Measurements from ENCODE around the gene DEAF1. TPM values are rescaled to one million over a fixed set of nuclear protein-coding genes. Genes with fewer than 3 reads are reported as not detected.

The DEAF1 gene
- total and polyA plus RNA-seq, 2 of the 13 experiments (the other 11 are each of a cell fraction or from before 2014, with no cell fraction given) = 22.3 to 29.6 TPM

DNA sequence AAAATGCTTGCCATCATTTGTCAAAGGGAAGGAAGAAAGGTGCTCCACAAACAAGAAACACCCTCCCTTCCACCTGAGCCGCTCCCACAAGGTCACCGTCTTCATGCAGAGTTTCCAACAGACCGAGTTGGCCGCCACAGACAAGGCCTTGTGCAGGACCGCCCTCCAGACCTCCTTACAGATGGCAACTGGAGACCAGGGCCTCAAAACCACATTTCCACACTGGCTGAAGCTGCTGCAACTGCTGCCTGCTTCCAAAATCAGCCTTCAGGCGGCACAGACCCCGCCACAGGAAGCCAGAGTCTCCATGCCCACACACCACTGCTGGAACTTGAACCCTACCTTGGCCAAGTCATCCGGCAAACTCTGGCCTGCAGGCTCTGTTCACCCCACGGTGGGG lies 6.3 kb downstream of the DEAF1 start:
- H2AFZ ChIP-seq (ENCODE audit: low read length) = no peak overlapping the region
- H3K9me3 ChIP-seq (ENCODE audit: low read length) = no peaks in the 10 kb centered on the region
- H3K36me3 ChIP-seq (replicated peaks in 1 of 2; ENCODE audit: control insufficient read depth in 1 of 2, insufficient read depth in 2 of 2, low read length in 2 of 2) = peaks cover 28 to 66% of the 10 kb centered on the region in 2 experiments
- DNase-seq (ENCODE audit: low spot score) (no peak), FAIRE-seq (no peak), ATAC-seq (no peak)
- peaks cover 29% of the 10 kb centered on the region for H3K79me2 ChIP-seq (ENCODE audit: insufficient read depth, low read length)
- in situ Hi-C loops (cut with HindIII; ENCODE audit: extremely low pct_ligation_motif_present, low pct_unique_long_range_greater_than_20kb) (no loop called here), intact Hi-C loops (cut with micrococcal nuclease; ENCODE audit: unreplicated experiment) (no loop called here)
- BruUV-seq (replicated peaks) = no TSS peak
- H3K27ac ChIP-seq (ENCODE audit: extremely low read length, insufficient read depth, low read length) = no peak overlapping the region
- H3K4me3 ChIP-seq (replicated peaks in 1 of 3; ENCODE audit: insufficient read depth in 1 of 3, low read depth in 2 of 3, low read length in 3 of 3) = no peak overlapping the region
- no peaks in the 10 kb centered on the region; the same call in 1 of the 2 replicates for H4K20me1 ChIP-seq (ENCODE audit: insufficient read depth, low read length)
- no peak for TF ChIP-seq ATF3 (CRISPR knock-in tag; IDR thresholded peaks at IDR 0.05)
- no peak for TF ChIP-seq ZNF570 (CRISPR knock-in tag; IDR thresholded peaks at IDR 0.05; ENCODE audit: borderline replicate concordance)
- TF ChIP-seq AGO2 (optimal IDR thresholded peaks at IDR 0.05; ENCODE audit: low read depth, low read length) = peak; percentile 36
- TF ChIP-seq TERF1 (CRISPR knock-in tag; IDR thresholded peaks at IDR 0.05) = no peak
- no peak for TF ChIP-seq ISL2 (CRISPR knock-in tag; IDR thresholded peaks at IDR 0.05)
- 93% methylated on average over 6 of the region's 9 CpGs for WGBS (ENCODE audit: low lambda C conversion rate)
- peaks cover 20% of the 10 kb centered on the region for H3K4me1 ChIP-seq (ENCODE audit: insufficient read depth, low read length)
- no peak overlapping the region for H3K4me2 ChIP-seq (ENCODE audit: low read depth, low read length)
- ChIA-PET CTCF (ENCODE audit: low intra/inter-chr PET ratio, low total read pairs) (no interaction called here), POLR2A (no interaction called here)
- no peak overlapping the region for H3K9ac ChIP-seq (ENCODE audit: insufficient read depth, low read depth, low read length)
- no peaks in the 10 kb centered on the region; a peak in 1 of 5 replicates for H3K27me3 ChIP-seq (ENCODE audit: control insufficient read depth in 1 of 2, insufficient read depth in 2 of 2, low read length in 2 of 2)

DNA sequence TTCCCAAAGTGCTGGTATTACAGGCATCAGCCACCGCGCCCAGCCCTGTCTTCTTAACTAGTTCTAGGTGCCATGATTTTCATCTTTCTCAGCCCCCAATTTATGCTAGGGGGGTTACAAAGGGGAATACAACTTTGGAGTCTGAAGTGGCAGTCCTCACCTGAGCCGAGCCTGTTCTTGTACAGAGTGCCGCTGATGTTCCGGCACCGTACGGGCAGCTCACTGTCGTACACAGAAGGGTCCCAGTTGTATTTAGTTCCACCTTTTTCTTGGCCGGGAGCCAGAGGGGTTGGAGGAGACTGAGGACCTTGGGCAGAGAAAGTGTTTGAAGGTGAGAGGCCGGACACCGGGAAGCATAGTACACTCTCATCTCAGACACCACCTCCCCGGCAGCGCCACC lies 7.3 kb downstream of the DEAF1 start:
- no peak overlapping the region for H3K4me2 ChIP-seq (ENCODE audit: low read depth, low read length)
- ATAC-seq = no peak
- H3K9me3 ChIP-seq (ENCODE audit: low read length) = no peaks in the 10 kb centered on the region
- no peak overlapping the region for H3K27ac ChIP-seq (ENCODE audit: extremely low read length, insufficient read depth, low read length)
- 95% methylated on average over 13 of the region's 13 CpGs for WGBS (ENCODE audit: low lambda C conversion rate)
- peaks cover 30 to 76% of the 10 kb centered on the region in 2 experiments for H3K36me3 ChIP-seq (replicated peaks in 1 of 2; ENCODE audit: control insufficient read depth in 1 of 2, insufficient read depth in 2 of 2, low read length in 2 of 2)
- peaks cover 11% of the 10 kb centered on the region for H3K4me1 ChIP-seq (ENCODE audit: insufficient read depth, low read length)
- no peak overlapping the region for H3K4me3 ChIP-seq (replicated peaks in 1 of 3; ENCODE audit: insufficient read depth in 1 of 3, low read depth in 2 of 3, low read length in 3 of 3)
- no peak overlapping the region for H3K9ac ChIP-seq (ENCODE audit: insufficient read depth, low read depth, low read length)
- H3K79me2 ChIP-seq (ENCODE audit: insufficient read depth, low read length) = peaks cover 19% of the 10 kb centered on the region
- BruUV-seq (replicated peaks) = no TSS peak
- ChIA-PET CTCF (ENCODE audit: low intra/inter-chr PET ratio, low total read pairs) (no interaction called here), POLR2A (no interaction called here)
- no peak overlapping the region for H2AFZ ChIP-seq (ENCODE audit: low read length)
- intact Hi-C loops (cut with micrococcal nuclease; ENCODE audit: unreplicated experiment) = no loop called here
- no peaks in the 10 kb centered on the region; a peak in 1 of 5 replicates for H3K27me3 ChIP-seq (ENCODE audit: control insufficient read depth in 1 of 2, insufficient read depth in 2 of 2, low read length in 2 of 2)
- H4K20me1 ChIP-seq (ENCODE audit: insufficient read depth, low read length) = no peaks in the 10 kb centered on the region; the same call in 1 of the 2 replicates
- in situ Hi-C loops (cut with HindIII; ENCODE audit: extremely low pct_ligation_motif_present, low pct_unique_long_range_greater_than_20kb) = no loop called here
- no peak for DNase-seq (ENCODE audit: low spot score)
- no peak for FAIRE-seq
- no peak for TF ChIP-seq ZNF430 (CRISPR knock-in tag; IDR thresholded peaks at IDR 0.05)
- TF ChIP-seq PRDM15 (CRISPR knock-in tag; IDR thresholded peaks at IDR 0.05) = no peak
